HEK293 (cell line): ENCODE data around the gene LRRC4C.

Experiments used
- CTCF ChIA-PET: fragments of 350-600 bp; formaldehyde crosslinking; extraction: SDS; loops from one replicate; lab custom pipeline; 2021; ENCODE audit warnings: antibody characterized with exemption; lab: Yijun Ruan, JAX
- POLR2A ChIA-PET: fragments of 300-600 bp; formaldehyde crosslinking; extraction: SDS; loops from one replicate; lab custom pipeline; 2020; ENCODE audit warnings: antibody characterized with exemption, inconsistent platforms; lab: Yijun Ruan, JAX
- H3K27ac ChIP-seq: fragments of 200-500 bp; sonication (Bioruptor generic); 2 replicates; pipeline ENCODE4 v1.5.1; 2014; ENCODE audit warnings: low read depth, low read length, control low read depth, inconsistent platforms; ENCODE audit errors: extremely low read depth
- H3K36me3 ChIP-seq, 2 experiments: fragments of 200-500 bp in 1 of 2; sonication (Bioruptor generic) in 1 of 2; 1 replicate in 1 of 2; 2 replicates in 1 of 2; pipeline ENCODE4 v1.5.1; 2014 to 2017; ENCODE audit warnings: inconsistent platforms in 2 of 2, low read length in 2 of 2; ENCODE audit not compliant: control insufficient read depth in 2 of 2, insufficient read depth in 1 of 2
- H3K4me1 ChIP-seq: fragments of 200-500 bp; sonication (Bioruptor generic); 2 replicates; pipeline ENCODE4 v1.5.1; 2014; ENCODE audit warnings: mild to moderate bottlenecking, low read length, inconsistent platforms; ENCODE audit not compliant: control insufficient read depth, insufficient read depth
- H3K4me3 ChIP-seq: 2 replicates; pipeline ENCODE4 v1.5.1; 2011; ENCODE audit warnings: low read depth, mild to moderate bottlenecking, control low read depth, low read length, moderate library complexity
- H3K9me3 ChIP-seq: fragments of 200-500 bp; sonication (Bioruptor generic); 2 replicates; pipeline ENCODE4 v1.5.1; 2014; ENCODE audit warnings: low read depth, low read length, inconsistent platforms; ENCODE audit not compliant: control insufficient read depth, insufficient read depth
- BCL11B ChIP-seq: fragments of 450-650 bp; formaldehyde crosslinking; IDR thresholded peaks from 2 replicates; pipeline ENCODE4 v1.5.1; 2016; ENCODE audit warnings: low read depth, missing biosample characterization, missing genetic modification characterization
- CTCF ChIP-seq: fragments of 450-650 bp; formaldehyde crosslinking; IDR thresholded peaks from 2 replicates; pipeline ENCODE4 v1.5.1; 2016; ENCODE audit warnings: missing biosample characterization, missing genetic modification characterization
- ELK4 ChIP-seq: IDR thresholded peaks from 2 replicates; pipeline ENCODE4 v1.6.1; 2011; ENCODE audit warnings: mild to moderate bottlenecking, low read depth, low read length, borderline replicate concordance
- GLIS1 ChIP-seq: fragments of 450-650 bp; formaldehyde crosslinking; IDR thresholded peaks from 2 replicates; pipeline ENCODE4 v1.5.1; 2016; ENCODE audit warnings: missing biosample characterization, missing genetic modification characterization
- OSR2 ChIP-seq: fragments of 450-650 bp; formaldehyde crosslinking; IDR thresholded peaks from 2 replicates; pipeline ENCODE4 v1.5.1; 2016; ENCODE audit warnings: missing biosample characterization, missing genetic modification characterization
- PRDM4 ChIP-seq: fragments of 450-650 bp; formaldehyde crosslinking; IDR thresholded peaks from 2 replicates; pipeline ENCODE4 v1.5.1; 2017; ENCODE audit warnings: missing biosample characterization, missing genetic modification characterization
- REPIN1 ChIP-seq: fragments of 450-650 bp; formaldehyde crosslinking; IDR thresholded peaks from 2 replicates; pipeline ENCODE4 v1.5.1; 2017; ENCODE audit warnings: missing biosample characterization, missing genetic modification characterization, low read depth
- SALL2 ChIP-seq: fragments of 450-650 bp; formaldehyde crosslinking; IDR thresholded peaks from 2 replicates; pipeline ENCODE4 v1.5.0; 2017; ENCODE audit warnings: missing biosample characterization, mild to moderate bottlenecking, missing genetic modification characterization, borderline replicate concordance
- ZFP37 ChIP-seq: fragments of 450-650 bp; formaldehyde crosslinking; IDR thresholded peaks from 2 replicates; pipeline ENCODE4 v1.5.1; 2016; ENCODE audit warnings: missing biosample characterization, missing genetic modification characterization
- ZNF114 ChIP-seq: fragments of 450-650 bp; formaldehyde crosslinking; IDR thresholded peaks from 2 replicates; pipeline ENCODE4 v1.5.0; 2017; ENCODE audit warnings: missing biosample characterization, missing genetic modification characterization
- ZNF18 ChIP-seq: fragments of 450-650 bp; formaldehyde crosslinking; IDR thresholded peaks from 2 replicates; pipeline ENCODE4 v1.5.1; 2016; ENCODE audit warnings: missing biosample characterization, missing genetic modification characterization
- ZNF274 ChIP-seq, 2 experiments: fragments of 200-500 bp in 1 of 2; fragments of 450-650 bp in 1 of 2; sonication (Bioruptor generic) in 1 of 2; formaldehyde crosslinking in 1 of 2; IDR thresholded peaks; 2 replicates each; pipeline versions ENCODE4 v1.5.1 to v1.6.1; 2014 to 2016; ENCODE audit warnings: borderline replicate concordance in 1 of 2, inconsistent platforms in 1 of 2, low read length in 1 of 2, missing biosample characterization in 1 of 2, missing genetic modification characterization in 1 of 2
- ZNF416 ChIP-seq: fragments of 450-650 bp; formaldehyde crosslinking; IDR thresholded peaks from 2 replicates; pipeline ENCODE4 v1.5.1; 2016; ENCODE audit warnings: missing biosample characterization, missing genetic modification characterization
- ZNF48 ChIP-seq: fragments of 450-650 bp; formaldehyde crosslinking; IDR thresholded peaks from 2 replicates; pipeline ENCODE4 v1.5.1; 2016; ENCODE audit warnings: missing biosample characterization, missing genetic modification characterization
- ZNF544 ChIP-seq: fragments of 450-650 bp; formaldehyde crosslinking; IDR thresholded peaks from 2 replicates; pipeline ENCODE4 v1.5.0; 2017; ENCODE audit warnings: missing biosample characterization, missing genetic modification characterization
- ZNF571 ChIP-seq: fragments of 450-650 bp; formaldehyde crosslinking; IDR thresholded peaks from 2 replicates; pipeline ENCODE4 v1.5.0; 2017; ENCODE audit warnings: missing biosample characterization, missing genetic modification characterization
- ZNF596 ChIP-seq: fragments of 450-650 bp; IDR thresholded peaks from 2 replicates; pipeline ENCODE4 v1.5.0; 2018; ENCODE audit warnings: missing biosample characterization, mild to moderate bottlenecking, missing genetic modification characterization, moderate library complexity
- ZNF621 ChIP-seq: fragments of 450-650 bp; formaldehyde crosslinking; IDR thresholded peaks from 2 replicates; pipeline ENCODE4 v1.5.1; 2017; ENCODE audit warnings: missing biosample characterization, missing genetic modification characterization
- ZNF645 ChIP-seq: fragments of 450-650 bp; formaldehyde crosslinking; IDR thresholded peaks from 2 replicates; pipeline ENCODE4; 2016; ENCODE audit warnings: missing biosample characterization, missing genetic modification characterization
- ZNF654 ChIP-seq: fragments of 450-650 bp; formaldehyde crosslinking; IDR thresholded peaks from 2 replicates; pipeline ENCODE4 v1.5.1; 2016; ENCODE audit warnings: low read depth, missing biosample characterization, missing genetic modification characterization
- ZNF658 ChIP-seq: fragments of 450-650 bp; formaldehyde crosslinking; IDR thresholded peaks from 2 replicates; pipeline ENCODE4; 2016; ENCODE audit warnings: missing biosample characterization, missing genetic modification characterization
- ZNF747 ChIP-seq: fragments of 450-650 bp; formaldehyde crosslinking; IDR thresholded peaks from 2 replicates; pipeline ENCODE4 v1.5.1; 2016; ENCODE audit warnings: missing biosample characterization, missing genetic modification characterization
- ZNF830 ChIP-seq: fragments of 450-650 bp; IDR thresholded peaks from 2 replicates; pipeline ENCODE4 v1.5.0; 2018; ENCODE audit warnings: missing biosample characterization, missing genetic modification characterization, low read depth, mild to moderate bottlenecking, moderate library complexity

The LRRC4C gene

DNA sequence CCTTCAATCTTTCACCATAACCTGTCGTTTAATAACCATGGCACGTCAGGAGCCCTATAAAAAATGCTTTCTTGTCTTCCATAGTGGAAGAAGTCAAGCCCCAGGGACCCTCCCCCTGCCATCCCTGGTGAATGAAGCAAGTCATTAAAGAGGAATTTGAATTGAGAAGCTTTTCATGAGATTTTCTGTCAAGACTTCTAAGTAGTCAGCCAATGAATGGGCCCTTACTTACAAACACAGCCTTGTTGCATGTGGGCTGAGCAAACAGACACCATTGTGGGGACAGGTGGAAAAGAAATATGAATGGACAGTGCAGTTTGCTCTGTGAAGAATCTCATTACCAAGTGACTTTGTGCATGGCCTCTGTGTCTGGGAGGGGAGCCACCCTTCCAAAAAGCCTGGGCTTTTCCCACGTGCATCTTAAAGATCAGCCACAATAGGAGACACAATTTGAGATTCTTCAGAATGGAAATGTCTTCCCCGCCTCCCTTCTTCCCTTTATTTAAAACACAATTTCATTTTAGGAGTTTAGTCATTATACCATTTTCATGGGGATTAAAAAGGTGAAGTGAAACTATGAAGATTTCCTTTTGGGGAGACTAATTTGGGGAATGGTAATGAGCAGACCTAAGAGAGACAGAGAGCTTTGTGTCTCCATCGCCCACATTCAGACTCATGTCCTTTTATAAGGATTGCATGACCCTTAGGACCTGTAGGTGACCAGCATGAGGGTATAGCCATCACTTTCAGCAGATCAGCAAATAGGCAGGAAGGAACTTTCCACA lies 152.0 kb downstream of the LRRC4C start:
- no peaks in the 10 kb centered on the region for H3K36me3 ChIP-seq
- no peak overlapping the region for H3K4me3 ChIP-seq
- no peaks in the 10 kb centered on the region for H3K4me1 ChIP-seq
- CTCF ChIA-PET = no interaction called here
- no peaks in the 10 kb centered on the region for H3K9me3 ChIP-seq
- H3K27ac ChIP-seq = no peak overlapping the region
- TF ChIP-seq PRDM4 = no peak
- TF ChIP-seq ZNF544 (tag by site-specific recombination) = no peak
- no peak for TF ChIP-seq ZNF596 (tag by site-specific recombination)
- no peak for TF ChIP-seq ZNF621 (tag by site-specific recombination)
- no peak for TF ChIP-seq ZNF654
- TF ChIP-seq ZNF48 (tag by site-specific recombination) = no peak
- TF ChIP-seq ZNF416 (tag by site-specific recombination) = no peak
- TF ChIP-seq ZNF747 (tag by site-specific recombination) = no peak
- TF ChIP-seq ZNF571 (tag by site-specific recombination) = no peak
- TF ChIP-seq ZNF645 (tag by site-specific recombination) = no peak
- no peak for TF ChIP-seq REPIN1 (tag by site-specific recombination)
- no peak for TF ChIP-seq ZNF114 (tag by site-specific recombination)
- TF ChIP-seq CTCF (tag by site-specific recombination) = no peak
- TF ChIP-seq ELK4 = no peak
- no peak for TF ChIP-seq ZFP37 (tag by site-specific recombination)
- TF ChIP-seq ZNF274 (IDR thresholded peaks at IDR 0.05; ENCODE audit: low read length) = no peak
- TF ChIP-seq ZNF274 (tag by site-specific recombination; IDR thresholded peaks at IDR 0.05; ENCODE audit: borderline replicate concordance) = no peak
- POLR2A ChIA-PET = no interaction called here

DNA sequence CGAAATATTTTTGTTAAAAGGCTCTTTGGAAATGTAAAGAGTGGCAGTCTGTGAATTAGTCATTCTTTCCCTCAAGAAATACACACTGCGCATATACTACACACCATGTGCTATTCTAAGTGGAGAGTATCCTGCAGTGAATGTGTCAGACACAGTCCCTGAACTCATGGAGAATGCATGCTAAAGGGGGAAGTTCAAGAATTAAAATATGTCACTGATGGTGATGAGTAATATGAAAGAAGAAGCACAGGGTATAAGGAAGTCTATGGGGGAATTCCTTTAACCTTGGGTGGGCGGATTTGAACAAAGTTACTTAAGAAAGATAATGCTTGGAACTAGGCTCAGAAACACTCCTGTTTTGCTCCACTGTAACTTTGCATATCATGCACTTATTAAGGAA lies 153.0 kb downstream of the LRRC4C start:
- H3K9me3 ChIP-seq = no peaks in the 10 kb centered on the region
- H3K36me3 ChIP-seq = no peaks in the 10 kb centered on the region
- H3K4me1 ChIP-seq = no peaks in the 10 kb centered on the region
- TF ChIP-seq ZNF830 (tag by site-specific recombination) (no peak), BCL11B (no peak), OSR2 (tag by site-specific recombination) (no peak), ZNF658 (no peak), SALL2 (tag by site-specific recombination) (no peak), GLIS1 (tag by site-specific recombination) (no peak), ZNF18 (tag by site-specific recombination) (no peak)
- CTCF ChIA-PET = no interaction called here
- POLR2A ChIA-PET = no interaction called here
- H3K27ac ChIP-seq = no peak overlapping the region
- H3K4me3 ChIP-seq = no peak overlapping the region
